WERI-Rb-1 (cell line): Measurements from ENCODE around the gene SERPINA6.

Source experiments
- DNase-seq: peaks from one replicate; pipeline ENCODE4 v3.0.0-alpha.2; 2020
- H3K27ac ChIP-seq: fragments of 250-450 bp; sonication (Bioruptor Pico); 2 replicates; pipeline ENCODE4 v1.5.1; 2020; ENCODE audit warnings: mild to moderate bottlenecking, moderate library complexity
- H3K27me3 ChIP-seq: fragments of 250-450 bp; sonication (Bioruptor Pico); 2 replicates; pipeline ENCODE4 v1.5.1; 2021; ENCODE audit warnings: mild to moderate bottlenecking, low read depth, moderate library complexity; ENCODE audit not compliant: insufficient read depth, severe bottlenecking
- H3K36me3 ChIP-seq: fragments of 250-450 bp; sonication (Bioruptor Pico); 2 replicates; pipeline ENCODE4 v1.5.1; 2020; ENCODE audit warnings: mild to moderate bottlenecking, moderate library complexity
- H3K4me3 ChIP-seq: 2 replicates; pipeline ENCODE4 v1.5.1; 2011; ENCODE audit warnings: low read depth, mild to moderate bottlenecking, control low read depth, low read length
- H3K9me3 ChIP-seq: fragments of 250-450 bp; sonication (Bioruptor Pico); 2 replicates; pipeline ENCODE4 v1.5.1; 2021; ENCODE audit warnings: mild to moderate bottlenecking, moderate library complexity; ENCODE audit not compliant: severe bottlenecking
- CTCF ChIP-seq: IDR thresholded peaks from 2 replicates; pipeline ENCODE4 v1.5.1; 2011; ENCODE audit warnings: low read depth, mild to moderate bottlenecking, control low read depth, inconsistent platforms, low read length

Gene SERPINA6

GRCh38 chr14:94341656-94342333, 18.7 kb upstream of the SERPINA6 start:
- H3K9me3 ChIP-seq: no peaks in the 10 kb centered on the region
- H3K27ac ChIP-seq: no peak overlapping the region
- peaks cover 11% of the 10 kb centered on the region for H3K27me3 ChIP-seq
- no peak overlapping the region for H3K4me3 ChIP-seq
- no peak for DNase-seq
- no peaks in the 10 kb centered on the region for H3K36me3 ChIP-seq
- no peak for TF ChIP-seq CTCF

- no peak for DNase-seq
- Histone ChIP-seq H3K36me3 (no peaks in the 10 kb centered on the region), H3K9me3 (no peaks in the 10 kb centered on the region), H3K27ac (no peak overlapping the region), H3K27me3 (peaks cover 11% of the 10 kb centered on the region), H3K4me3 (no peak overlapping the region)
- no peak for TF ChIP-seq CTCF
These were observed 17.4 kb upstream of the SERPINA6 start for GRCh38 chr14:94340533-94340932.

- no peak for TF ChIP-seq CTCF
These were observed 14.9 kb upstream of the SERPINA6 start for GRCh38 chr14:94338023-94338422.

GRCh38 chr14:94337274-94337673, 14.1 kb upstream of the SERPINA6 start:
- no peaks in the 10 kb centered on the region for H3K36me3 ChIP-seq
- no peak overlapping the region for H3K27ac ChIP-seq
- DNase-seq: no peak
- TF ChIP-seq CTCF: no peak
- H3K4me3 ChIP-seq: no peak overlapping the region
- peaks cover 7% of the 10 kb centered on the region for H3K27me3 ChIP-seq
- H3K9me3 ChIP-seq: no peaks in the 10 kb centered on the region

More at GRCh38 chr14:94338023-94338422, 14.9 kb upstream of the SERPINA6 start:
- Histone ChIP-seq H3K27me3 (peaks cover 7% of the 10 kb centered on the region), H3K9me3 (no peaks in the 10 kb centered on the region), H3K36me3 (no peaks in the 10 kb centered on the region), H3K4me3 (no peak overlapping the region), H3K27ac (no peak overlapping the region)
- DNase-seq: no peak

GRCh38 chr14:94334872-94335271, 11.7 kb upstream of the SERPINA6 start:
- no peak overlapping the region for H3K4me3 ChIP-seq
- DNase-seq: no peak
- H3K27me3 ChIP-seq: no peaks in the 10 kb centered on the region
- no peaks in the 10 kb centered on the region for H3K9me3 ChIP-seq
- no peak for TF ChIP-seq CTCF
- no peak overlapping the region for H3K27ac ChIP-seq
- H3K36me3 ChIP-seq: no peaks in the 10 kb centered on the region

- Histone ChIP-seq H3K27ac (no peak overlapping the region), H3K36me3 (no peaks in the 10 kb centered on the region), H3K4me3 (no peak overlapping the region), H3K27me3 (no peaks in the 10 kb centered on the region), H3K9me3 (no peaks in the 10 kb centered on the region)
- DNase-seq: no peak
- TF ChIP-seq CTCF: no peak
These were observed 9.5 kb upstream of the SERPINA6 start for GRCh38 chr14:94332587-94332986.
